H4 (cell line): ENCODE data around the gene SKA1. TPM values are rescaled to one million over a fixed set of nuclear protein-coding genes. Genes with fewer than 3 reads are reported as not detected.

Source experiments
- DNase-seq: peaks from one replicate; pipeline ENCODE4 v3.0.0-alpha.2; 2015; ENCODE audit warnings: low spot score
- total RNA-seq: library from RNA; depleted of rRNA; stranded (reverse); fragments of >200 nt; shearing (Covaris generic); gene quantifications from 2 replicates; pipeline ENCODE4 v1.2.3, GENCODE V29; 2014; rRNA removed

The SKA1 gene, protein sequence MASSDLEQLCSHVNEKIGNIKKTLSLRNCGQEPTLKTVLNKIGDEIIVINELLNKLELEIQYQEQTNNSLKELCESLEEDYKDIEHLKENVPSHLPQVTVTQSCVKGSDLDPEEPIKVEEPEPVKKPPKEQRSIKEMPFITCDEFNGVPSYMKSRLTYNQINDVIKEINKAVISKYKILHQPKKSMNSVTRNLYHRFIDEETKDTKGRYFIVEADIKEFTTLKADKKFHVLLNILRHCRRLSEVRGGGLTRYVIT
- 30.4 and 45.5 TPM in 2 replicates for total RNA-seq

- DNase-seq: peak; percentile 91
Measured at GRCh38 chr18:50374753-50375391, at the start of gene SKA1. Gene SKA1, plus strand, starts transcription at chr18:50375046. Its CDS starts 785 bp downstream, at chr18:50375831.

DNA sequence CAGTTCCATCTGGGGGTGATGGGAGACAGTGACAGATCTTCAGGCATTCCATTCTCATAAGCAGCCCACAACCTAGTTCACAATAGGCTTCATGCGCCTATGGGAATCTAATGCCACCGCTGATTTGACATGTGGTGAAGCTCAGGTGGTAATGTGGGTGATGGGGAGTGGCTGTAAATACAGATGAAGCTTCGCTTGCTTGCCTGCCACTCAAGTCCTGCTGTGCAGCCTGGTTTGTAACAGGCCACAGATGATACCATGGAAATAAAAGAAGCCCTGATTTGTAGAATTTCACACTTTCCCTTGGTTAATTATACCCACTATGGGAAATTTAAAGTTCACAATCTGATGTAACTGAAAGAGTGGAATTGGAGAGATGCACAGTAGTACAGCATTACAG is 46.9 kb upstream of the SKA1 start:
- no peak for DNase-seq

DNA sequence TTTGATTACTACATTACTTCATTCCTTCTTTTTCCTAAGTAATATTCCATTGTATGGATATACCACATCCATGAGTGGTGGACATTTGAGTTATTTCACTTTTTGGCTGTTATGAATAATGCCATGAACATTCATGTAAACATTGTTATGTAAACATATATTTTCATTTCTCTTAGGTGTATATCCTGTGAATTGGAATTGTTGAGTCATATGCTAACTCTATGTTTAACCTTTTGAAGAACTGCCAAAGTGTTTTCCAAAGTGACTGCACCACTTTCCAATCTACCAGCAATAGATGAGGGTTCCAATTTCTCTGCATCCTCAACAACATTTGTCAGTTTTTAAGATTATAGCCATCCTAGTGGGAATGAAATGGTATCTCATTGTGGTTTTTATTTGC is 44.7 kb upstream of the SKA1 start:
- no peak for DNase-seq

DNA sequence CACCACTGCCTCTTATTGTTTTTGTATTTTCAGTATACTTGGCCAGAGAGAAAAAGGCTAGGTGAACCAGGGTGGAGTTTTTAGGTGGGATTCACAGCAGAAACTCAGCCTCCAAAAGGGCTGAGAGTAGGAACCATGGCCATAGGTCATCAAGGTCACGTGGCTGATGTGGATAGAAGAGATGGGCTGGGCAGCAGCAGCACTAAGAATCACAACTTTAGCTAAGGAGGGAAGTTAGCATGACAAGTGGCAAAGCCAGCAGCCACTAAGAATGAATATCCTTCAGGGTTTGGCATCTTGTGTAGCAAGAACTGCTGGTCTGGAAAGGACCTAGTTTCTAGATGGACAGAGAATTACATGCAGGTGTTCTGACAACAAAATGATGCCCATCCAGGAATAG is 43.2 kb upstream of the SKA1 start:
- DNase-seq: no peak

DNA sequence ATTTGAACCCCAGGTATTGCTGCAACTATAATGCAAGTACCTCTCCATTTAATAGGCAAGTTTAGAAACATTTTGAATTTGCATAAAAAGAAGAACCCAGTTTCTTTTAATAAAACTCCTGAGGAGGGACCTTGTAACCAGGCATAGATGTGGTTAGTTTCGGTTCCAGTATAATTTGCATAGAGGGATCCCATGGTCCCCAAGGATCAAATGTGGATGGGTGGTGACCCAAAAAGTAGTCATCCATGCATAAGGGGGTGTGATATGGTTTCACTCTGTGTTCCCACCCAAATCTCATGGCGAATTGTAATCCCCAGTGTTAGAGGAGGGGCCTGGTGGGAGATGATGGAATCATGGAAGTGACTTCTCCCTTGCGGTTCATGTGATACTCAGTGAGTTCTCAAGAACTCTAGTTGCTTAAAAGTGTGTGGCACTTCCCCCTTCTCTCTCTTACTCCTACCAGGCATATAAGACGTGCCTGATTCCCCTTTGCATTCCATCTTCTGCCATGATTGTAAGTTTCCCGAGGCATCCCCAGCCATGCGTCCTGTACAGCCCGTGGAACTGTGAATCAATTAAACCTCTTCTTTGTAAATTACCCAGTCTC is 40.2 kb upstream of the SKA1 start:
- no peak for DNase-seq

- no peak for DNase-seq
Measured at GRCh38 chr18:50338122-50338521, 36.7 kb upstream of the SKA1 start.

- no peak for DNase-seq
Measured at GRCh38 chr18:50338715-50339114, 36.1 kb upstream of the SKA1 start.

- DNase-seq: no peak
Measured at GRCh38 chr18:50340078-50340477, 34.8 kb upstream of the SKA1 start.

GRCh38 chr18:50341443-50341842 is 33.4 kb upstream of the SKA1 start:
- no peak for DNase-seq

- no peak for DNase-seq
Measured at GRCh38 chr18:50350699-50351098, 24.1 kb upstream of the SKA1 start.

DNA sequence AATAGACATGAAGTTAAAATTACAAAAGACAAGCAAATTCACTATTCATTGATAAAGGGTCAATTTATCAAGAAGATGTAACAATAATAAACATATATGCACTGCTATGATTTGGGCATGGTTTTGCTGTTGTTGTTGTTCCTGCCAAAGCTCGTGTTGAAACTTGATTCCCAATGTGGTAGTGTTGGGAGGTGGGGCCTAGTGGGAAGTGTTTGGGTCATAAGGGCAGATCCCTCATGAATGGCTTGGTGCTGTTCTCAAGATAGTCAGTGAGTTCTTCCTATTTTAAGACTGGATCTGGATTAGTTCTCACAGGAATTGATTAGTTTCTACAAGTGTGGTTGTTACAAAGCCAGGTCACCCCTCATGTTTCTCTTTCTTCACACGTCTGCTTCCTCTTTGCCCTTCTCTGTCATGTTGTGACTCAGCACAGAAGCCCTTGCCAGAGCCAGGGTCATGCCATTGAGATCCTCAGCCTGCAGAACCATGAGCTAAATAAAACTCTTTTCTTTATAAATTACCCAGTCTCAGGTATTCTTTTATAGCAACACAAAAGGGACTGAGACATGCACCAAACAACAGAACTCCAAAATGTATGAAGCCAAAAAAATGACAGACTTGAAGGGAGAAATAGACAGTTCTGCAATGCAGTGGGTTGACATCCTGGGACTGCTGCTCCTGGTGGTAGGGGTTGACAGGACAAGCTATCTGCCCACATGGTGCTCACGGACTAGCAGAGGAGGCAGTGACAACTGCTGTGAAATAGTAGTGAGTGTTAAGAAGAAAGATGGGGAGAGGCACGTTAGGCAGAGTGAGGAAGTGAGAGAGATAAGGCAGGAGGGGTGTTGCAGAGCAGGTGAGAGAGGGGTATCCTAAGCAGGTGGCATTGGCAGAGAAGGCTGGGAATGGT is 18.6 kb upstream of the SKA1 start:
- DNase-seq: peak; percentile 42

- no peak for DNase-seq
Measured at GRCh38 chr18:50358844-50359243, 16.0 kb upstream of the SKA1 start.

- no peak for DNase-seq
Measured at GRCh38 chr18:50359806-50360205, 15.0 kb upstream of the SKA1 start.

DNA sequence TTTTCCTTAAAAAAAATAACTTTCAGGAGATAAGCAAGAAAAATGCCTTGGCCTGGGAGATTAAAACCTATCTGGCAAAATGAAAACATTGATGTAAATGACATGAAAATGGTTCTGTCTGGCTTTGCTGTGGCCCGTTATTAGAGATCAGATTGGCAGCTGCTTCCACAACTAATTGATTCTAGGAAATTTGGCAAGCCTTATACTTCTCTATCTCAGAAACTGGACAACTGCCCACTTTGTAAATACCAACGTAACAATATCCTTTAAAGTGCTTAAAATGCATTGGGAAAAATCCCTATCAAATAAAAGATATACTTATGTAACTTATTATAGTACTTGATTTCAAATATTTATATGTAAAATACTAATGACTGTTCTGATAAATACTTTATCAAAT is 14.2 kb upstream of the SKA1 start:
- no peak for DNase-seq

DNA sequence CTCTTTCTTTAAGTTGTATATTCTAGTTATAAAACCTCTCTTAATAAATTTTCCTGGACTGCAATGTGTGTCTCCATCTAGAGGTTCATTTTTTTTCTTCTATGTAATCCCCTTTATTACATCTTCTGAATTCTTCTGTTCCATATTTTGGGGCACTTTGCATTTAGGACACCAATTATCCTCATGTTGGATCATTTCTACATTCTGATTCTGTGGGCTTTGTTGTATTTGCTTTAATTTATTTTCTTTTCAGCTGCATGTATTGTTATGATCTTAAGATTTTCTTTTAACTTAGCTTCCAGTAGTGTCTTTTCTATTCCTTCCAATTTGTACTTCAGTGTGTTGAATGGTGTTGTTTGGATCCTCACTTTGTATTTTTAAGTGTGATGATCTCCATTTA is 5.2 kb upstream of the SKA1 start:
- DNase-seq: no peak

DNA sequence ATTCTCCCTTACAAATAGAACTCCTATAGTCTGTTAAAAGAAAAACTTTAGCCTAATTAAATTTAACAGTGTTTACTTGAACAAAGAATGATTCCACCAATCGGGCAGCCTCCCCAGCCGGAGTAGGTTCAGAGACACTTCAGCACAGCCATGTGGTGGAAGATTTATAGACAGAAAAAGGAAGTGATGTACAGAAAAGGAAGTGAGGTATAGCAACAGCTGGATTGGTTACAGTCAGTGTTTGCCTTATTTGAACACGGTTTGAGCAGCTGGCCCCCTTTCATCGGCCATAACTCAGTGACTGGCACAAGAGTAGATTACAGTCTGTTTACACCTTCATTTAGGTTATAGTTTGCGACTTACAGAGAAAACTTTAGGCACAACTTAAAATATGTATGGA is 2.1 kb upstream of the SKA1 start:
- peak; percentile 14 for DNase-seq

- DNase-seq: no peak
Measured at GRCh38 chr18:50373561-50374219, 1.2 kb upstream of the SKA1 start.

DNA sequence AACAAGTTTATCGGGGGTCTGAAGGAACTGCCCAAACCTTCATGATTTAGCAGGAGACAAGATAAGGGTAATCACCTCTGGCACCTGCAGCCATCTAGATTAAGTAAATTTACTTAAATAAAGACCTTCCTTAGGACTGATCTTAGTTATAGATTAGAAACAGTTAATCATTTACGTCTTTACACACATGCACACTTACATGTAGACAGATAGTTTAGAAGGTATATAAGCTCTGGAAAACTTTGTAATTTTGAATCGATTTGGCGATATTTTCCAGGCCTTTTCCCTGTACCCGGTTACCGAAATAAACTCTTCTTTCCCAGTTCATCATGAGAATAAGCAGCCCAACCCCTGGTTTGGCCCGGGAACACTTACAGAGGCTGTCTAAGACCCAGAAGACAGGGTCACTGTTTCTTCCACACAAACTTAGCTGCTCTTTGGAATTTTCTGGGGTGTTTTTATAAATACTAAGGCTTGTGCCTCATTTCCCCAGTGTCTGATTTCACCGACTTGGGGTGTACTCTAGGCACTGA is 560 bp upstream of the SKA1 start:
- no peak for DNase-seq

GRCh38 chr18:50377061-50377798 is 2.4 kb downstream of the SKA1 start:
- no peak for DNase-seq

- DNase-seq: no peak
Measured at GRCh38 chr18:50388988-50389387, 14.1 kb downstream of the SKA1 start.

GRCh38 chr18:50393802-50394201 is 19.0 kb downstream of the SKA1 start:
- DNase-seq: no peak
